ENCODE results near the gene DBH.
"Not testable (repeated sequence)": the region's sequence is repeated elsewhere in the genome, so short reads cannot be mapped to it uniquely, and the experiment has no call there.

DBH gene

DNA sequence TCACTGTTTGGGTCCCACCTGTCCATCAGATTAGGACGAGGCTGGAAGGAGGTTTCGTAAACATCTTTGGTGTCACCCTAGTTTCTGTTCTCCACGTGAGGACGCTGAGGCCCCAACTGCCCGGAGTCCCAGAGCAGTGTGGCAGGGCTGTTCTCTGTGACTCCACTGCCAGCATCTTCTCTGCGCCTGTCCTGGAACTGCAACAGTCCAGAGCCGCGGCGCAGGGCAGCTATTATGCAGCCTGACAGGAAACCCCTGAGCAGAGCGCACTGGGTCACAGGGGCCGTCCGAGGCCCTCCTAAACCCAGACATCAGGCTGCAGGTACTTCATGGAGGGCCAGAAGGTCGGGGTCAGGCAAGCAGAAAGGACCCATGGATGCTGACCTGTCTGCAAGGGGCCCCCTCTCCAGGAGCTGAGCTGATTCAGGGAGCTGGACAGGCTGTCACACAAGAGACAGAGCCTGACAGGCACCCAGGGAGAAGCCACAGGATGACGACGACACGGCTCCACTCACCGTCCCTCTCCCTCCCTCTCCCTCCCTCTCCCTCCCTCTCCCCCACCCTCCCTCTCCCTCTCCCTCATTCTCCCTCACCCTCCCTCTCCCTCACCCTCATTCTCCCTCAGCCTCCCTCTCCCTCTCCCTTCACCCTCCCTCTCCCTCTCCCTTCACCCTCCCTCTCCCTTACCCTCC lies 31.7 kb downstream of the DBH start:
- no peak for DNase-seq

DNA sequence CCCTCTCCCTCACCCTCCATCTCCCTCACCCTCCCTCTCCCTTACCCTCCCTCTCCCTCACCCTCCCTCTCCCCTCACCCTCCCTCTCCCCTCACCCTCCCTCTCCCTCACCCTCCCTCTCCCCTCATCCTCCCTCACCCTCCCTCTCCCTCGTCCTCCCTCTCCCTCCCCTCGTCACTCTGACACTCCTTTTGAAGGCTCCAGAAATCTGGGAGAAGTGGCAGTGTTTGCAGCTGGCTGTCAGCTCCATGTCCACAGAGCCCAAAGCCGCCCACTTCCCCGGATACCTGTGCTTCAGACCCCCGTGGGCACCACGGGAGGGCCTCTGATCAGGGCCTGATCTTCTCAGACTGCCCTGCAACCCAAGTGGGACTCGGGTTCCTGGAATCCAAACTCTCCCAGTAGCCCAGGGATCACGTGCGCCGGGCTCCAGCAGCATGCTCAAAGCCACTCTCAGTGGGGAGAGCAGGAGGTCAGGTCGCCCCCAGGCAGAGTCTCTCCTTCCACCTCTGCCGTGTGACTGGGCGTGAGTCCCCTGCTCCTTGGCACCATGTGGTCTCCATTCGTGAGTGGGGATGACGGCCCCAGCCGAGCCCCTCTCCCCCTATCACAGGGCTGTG lies 33.1 kb downstream of the DBH start:
- no peak for DNase-seq

DNA sequence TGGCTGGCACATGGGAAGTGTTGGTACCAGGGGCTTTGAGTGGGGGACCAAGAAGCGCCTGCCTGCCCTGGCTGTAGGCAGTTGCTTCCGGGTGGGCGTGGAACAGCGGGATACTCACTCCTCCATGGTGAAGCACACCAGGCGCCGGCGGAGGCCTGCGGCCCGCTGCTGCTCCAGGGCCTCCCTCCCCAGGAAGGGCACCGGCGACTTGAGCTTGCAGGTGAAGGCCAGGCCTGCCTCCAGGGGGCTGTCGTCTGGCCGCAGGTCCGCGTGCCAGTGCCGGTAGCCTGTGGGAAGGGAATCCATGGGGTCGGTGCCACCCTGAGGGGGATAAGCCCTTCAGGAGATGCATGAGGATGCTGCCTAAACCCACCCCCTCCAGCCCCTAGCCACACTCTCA lies 34.3 kb downstream of the DBH start:
- no peak for DNase-seq

DNA sequence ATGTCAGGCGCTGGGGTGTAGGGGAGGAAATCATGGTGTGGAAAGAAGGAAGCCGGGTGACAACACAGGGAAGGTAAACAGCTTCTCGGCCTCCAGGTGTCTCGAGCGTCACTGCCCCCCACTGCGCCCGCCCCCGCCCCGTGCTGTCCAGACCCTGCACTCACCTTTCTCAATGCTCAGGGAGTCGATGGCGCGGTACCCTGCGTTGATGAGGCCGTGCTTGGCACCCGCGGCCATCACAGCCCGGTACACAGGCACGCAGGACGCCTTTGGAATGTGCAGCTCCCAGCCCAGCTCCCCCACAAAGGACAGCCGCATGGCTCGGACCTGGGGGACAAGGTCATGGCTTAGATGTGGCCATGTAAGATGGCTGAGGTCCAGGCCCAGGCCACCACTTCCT lies 35.2 kb downstream of the DBH start:
- DNase-seq, result no peak

DNA sequence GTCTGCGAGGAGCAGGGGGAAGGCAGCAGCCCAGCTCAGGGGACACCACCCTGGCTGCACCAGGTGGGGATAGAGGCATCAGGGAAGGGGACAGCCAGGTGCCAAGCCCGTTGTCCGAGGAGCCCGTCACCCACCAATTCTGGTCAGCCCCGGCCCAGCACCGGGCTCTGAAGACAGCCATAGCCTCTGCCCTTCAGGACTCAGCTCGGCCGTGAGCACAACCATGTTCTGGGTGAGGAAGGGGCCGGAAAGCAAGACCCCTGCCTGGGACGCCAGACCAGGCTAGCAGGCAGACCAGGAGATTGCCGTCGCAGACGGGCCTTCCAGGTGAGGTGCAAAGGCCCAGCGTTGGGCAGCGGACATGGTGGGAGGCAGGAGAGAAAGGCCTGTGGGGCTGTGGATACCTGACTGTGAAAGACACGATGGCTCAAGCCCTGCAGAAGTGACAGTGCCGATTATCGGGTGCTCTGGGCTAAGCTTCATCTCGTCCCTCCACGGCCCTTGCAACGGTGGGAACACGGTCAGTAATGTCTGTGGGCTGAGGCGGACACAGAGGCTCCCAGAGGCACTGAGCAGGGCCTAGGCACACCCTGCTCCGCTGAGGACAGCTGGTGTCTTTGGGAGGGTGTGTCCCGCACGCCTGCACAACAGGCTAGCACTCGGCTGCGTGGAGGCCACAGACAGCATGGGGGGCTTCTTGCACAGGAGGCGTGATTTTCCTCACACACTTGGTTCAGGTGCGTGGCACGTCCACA lies 36.5 kb downstream of the DBH start:
- DNase-seq, result no peak

DNA sequence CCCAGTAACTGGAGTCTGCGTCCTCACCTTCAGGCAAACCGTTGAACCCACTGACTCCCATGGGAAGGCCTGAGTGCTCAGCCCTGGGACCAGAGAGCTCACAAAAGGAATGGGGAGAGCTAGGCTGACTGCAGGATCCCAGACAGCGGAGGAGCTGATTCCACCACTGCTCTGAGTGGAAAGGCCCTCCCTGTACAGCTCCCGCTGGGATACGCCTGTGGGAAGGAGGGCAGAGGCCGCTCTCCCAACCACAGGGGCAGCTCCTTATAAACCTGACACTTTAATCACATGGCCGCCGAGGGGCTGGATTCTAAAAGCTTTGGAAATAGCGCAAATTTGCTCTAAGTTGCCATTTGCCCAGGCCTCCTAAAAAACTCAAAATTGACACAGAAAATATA lies 37.1 kb downstream of the DBH start:
- no peak for DNase-seq

DNA sequence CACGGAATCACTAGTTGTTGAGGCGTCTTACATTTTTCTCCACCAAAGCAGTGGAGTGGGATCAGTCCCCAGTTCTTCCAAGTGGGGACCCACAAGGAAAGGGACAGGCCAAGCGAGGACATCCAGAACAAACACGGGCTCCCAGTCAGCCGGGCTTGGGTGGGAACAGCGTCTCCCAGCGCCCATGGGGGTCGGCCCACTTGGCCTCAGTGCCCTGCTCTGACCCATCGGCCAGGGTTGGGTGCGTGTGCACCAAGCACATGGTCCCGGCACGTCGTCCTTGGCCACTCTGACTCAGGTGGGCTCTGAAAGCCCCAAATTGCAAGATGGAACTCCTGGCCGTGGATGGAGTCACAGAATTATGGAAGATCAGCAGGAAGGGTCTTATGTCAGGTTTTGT lies 37.9 kb downstream of the DBH start:
- no peak for DNase-seq

DNA sequence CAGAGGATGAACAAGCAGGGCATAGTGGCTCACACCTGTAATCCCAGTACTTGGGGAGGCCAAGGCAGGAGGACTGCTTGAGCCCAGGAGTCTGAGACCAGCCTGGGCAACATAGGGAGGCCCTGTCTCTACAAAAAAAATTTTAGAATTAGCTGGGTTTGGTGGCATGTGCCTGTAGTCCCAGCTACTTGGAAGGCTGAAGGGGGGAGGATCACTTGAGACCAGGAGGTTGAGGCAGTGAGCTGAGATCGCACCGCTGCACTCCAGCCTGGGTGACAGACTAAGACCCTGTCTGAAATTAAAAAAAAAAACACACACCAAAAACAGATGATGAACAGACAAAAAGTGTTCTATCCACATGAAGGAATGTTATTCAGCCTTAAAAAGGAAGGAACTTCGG lies 39.6 kb downstream of the DBH start:
- not testable (repeated sequence) for DNase-seq

DNA sequence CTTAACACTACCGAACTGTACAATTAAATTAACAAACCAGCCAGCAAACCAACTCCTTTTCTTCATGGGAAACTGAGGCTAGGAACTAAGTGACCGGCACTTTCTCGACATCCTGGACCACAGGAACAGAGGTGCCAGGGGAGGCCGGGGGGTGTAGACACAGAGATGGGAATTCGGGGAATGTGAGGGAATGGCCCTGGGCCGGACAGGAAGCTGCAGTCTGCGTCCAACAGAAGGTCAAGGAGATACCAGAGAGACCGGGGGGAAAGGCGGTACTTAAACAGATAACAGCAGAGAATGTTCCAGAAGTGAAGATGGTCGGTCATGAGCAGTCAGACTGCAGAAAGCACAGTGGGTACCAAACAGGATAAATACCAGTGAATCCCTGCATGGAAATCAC lies 40.3 kb downstream of the DBH start:
- DNase-seq, result no peak

DNA sequence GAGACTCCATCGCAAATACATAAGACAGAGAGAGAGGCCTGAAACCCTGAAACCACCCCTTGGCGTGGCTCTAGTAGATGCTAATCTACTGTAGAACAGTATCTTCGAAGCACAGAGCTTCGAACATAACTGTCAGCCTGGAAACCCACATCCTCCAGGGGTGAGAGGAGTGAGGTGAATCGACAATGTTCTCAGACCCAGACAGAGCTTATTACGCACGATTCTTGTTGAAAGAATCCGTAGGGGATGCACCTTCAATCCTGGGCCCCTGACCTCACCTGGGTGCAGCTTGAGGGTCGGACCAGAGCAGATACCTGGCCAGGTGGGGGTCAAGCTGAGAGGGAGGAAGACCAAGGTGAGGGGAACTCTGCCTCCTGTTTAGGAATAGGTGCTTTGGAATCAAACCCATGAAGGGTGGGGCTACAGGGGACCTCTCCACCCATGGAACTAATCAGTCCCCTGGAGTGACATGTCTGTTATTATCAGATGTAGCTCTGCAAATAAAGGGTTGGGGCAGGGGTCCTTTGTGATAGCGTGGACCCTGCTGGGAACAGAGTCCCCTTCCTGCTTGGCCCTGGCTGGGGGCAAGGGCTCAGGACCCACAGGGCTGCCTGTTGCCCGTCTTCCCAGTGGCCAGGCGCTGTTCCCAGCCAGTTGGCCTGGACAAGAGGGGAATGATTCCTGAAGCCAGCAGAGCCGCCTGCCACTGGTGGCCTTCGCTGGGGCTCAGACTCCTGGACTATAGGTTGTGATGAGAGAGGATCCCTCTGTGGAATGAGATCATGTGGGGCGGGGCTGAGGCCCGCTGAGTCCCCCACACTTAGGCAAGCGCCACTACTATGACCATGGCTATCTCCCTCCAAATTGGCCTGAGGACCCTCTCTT lies 41.2 kb downstream of the DBH start:
- peak; percentile 53 for DNase-seq

DNA sequence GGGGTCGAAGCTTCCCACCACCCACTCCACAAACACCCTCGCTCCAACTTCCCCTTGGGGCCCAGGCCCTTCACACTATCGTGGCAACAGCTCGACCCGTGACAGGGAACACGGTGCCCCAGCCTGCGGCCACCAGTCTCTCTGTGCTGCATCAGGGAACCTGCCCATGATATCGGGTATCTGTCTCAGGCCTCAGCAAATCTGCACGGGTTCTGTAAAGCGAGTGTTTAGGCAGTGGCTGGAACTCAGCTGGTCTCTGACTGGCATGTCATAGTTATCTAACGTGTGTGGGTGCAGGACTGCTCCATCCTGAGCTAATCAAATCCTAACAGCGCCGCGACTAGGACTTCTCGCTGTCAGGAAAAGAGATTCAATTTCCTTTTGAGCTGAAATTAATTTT lies 42.9 kb downstream of the DBH start:
- no peak for DNase-seq

DNA sequence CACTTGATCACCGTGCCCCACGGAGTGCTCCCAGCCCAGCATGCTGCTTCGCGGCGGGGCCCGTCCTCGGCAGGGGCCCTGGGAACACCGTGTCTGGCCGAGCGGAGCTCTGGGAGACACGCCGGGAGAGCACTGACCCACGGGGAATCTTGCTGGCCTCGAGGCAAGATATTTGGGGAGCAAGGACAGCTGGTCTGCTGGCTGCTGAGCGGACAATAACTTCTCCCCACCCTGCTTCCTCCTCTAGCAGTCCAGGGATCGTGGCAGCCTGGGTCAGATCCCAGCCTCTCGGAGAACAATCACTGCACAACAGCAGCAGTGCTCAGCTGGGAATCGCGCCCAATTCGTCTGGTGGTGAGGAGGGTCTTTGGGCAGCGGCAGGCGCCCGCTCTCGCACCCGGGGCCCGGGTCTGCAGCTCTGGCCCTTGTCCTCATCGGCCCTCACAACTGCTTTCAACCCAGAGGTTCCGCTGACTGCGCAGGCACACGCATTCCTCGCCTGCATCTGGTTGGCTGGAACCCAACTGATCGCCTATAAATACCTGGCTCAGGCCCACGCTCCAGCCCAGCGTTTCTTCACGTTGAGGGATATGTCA lies 43.4 kb downstream of the DBH start:
- no peak for DNase-seq

DNA sequence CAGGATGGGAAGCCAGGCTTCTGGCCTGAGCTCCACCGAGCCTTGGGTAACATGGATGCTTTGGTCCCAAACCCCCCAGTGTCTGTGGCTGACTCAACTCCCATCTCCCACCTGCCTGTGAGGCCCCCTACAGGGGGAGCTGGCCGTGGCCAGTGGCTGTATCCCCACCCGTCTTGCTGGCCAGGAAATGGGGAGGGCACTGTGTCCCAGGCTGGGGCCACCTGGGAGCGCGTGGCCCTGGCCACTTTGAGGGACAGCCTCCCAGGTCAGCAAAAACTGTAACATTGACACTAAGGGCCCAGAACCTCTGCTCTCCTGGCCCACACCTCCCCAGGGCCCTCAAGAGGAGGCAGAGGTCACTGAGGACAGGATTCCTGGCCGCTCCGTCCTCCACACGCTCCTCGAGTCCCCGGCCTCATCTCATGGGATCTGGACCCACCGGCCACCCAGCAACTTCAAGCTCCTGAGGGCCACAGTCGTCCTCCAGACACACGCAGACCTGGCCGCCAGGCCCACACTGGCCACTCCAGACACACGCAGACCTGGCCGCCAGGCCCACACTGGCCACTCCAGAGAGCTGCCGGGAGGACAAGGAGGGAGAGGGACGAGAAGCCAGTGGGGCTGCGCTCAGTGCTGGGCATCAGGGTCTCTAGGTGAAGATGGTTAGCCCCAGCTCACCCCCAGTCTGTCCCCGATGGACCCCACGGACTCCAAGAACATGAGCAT lies 44.2 kb downstream of the DBH start:
- DNase-seq, result no peak

DNA sequence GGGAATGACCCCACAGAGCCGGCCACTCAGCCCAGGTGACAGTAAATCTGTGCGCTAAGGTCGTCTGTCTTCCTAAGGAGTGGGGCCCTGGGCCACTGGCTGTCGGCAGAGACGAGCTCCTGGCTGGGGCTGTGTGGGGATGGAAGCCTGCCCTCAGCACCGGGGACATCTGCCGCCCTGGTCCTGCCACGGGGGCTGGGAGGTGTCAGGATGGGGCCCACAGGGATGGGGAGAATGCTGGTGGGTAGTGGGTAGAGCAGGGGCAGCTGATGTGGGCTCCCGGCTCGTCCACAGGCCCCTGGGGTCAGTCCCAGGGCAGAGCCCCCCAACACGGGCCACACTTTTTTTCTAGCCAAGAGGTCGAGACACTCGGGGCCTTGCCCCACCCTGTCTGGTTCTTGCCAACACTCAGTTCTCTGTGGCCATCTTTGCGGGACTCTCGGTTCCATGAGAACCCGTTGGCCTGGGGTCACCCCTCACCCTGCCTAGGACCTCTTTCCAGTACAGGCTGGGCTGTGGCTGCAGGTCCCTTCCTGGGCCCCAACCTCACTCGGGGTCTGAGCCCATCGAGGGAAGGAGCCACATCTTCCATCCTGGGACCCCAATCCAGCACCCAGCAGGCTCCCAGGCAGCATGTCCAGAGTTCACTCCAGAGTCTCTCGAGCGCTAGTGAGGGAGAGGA lies 45.0 kb downstream of the DBH start:
- no peak for DNase-seq

DNA sequence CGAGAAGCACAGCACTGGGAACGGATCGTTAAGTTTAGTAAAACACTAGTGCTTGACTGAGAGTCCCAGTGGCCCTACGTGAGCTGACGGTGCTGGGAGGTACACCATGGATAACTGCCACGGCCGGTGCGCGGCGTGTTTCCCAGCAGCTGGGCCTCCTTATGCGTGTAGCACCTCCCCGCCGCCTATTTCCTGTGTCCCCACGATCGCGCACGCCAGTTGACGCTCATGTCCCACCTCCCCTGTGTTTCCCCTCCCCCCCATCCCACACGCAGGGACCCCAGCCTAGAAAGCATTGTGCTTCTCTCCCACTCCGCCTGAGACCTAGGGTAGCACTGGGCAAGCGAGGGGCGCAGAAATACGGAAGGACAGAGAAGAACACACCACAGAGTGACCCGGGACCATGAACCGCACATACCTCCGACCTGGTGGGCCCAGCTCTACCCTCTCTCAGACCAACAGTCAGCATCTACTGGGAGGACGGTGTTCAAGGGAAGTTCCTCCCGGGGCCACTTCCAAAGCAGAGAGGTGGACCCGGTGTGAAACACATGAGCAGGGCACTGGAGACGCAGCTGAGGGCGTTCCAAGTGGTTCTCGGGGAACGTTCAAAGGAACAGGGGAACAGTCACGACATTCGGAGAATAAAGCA lies 45.6 kb downstream of the DBH start:
- DNase-seq, result no peak

DNA sequence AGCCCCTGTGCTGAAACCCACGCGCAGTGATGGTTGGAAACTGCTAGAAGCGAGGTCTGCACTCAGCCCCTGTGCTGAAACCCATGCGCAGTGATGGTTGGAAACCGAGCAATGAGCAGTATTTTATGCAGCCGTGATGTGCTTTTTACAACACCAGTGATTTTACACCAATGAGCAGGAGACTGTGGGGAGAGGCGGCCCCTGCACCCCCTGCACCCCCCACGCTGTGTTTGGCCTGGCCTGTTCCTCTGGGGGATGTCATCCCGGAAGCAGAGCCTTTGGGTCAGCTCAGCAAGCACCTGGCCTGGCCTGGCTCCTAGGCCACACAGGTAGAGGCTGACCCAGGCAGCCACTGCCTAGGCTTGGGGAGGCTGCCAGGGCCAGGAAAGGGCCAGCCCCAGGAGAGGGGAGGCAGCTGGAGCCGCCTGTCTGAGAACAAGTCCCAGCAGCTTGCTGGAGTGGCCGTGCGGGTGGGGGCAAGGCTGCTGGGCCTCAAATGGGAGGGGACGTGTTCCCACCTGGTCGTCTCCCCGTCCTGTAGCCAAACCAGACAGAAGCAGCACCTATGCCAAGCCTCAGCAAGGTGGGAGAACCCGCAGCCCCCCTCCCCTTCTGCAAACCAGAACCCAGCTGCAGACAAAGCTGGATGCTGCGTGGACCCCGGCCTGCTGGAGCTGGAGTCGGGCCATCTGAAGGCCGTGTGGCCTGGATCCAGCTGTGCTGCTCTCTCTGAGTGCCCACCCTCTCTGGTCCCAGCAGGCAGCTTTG lies 46.8 kb downstream of the DBH start:
- DNase-seq, result no peak

DNA sequence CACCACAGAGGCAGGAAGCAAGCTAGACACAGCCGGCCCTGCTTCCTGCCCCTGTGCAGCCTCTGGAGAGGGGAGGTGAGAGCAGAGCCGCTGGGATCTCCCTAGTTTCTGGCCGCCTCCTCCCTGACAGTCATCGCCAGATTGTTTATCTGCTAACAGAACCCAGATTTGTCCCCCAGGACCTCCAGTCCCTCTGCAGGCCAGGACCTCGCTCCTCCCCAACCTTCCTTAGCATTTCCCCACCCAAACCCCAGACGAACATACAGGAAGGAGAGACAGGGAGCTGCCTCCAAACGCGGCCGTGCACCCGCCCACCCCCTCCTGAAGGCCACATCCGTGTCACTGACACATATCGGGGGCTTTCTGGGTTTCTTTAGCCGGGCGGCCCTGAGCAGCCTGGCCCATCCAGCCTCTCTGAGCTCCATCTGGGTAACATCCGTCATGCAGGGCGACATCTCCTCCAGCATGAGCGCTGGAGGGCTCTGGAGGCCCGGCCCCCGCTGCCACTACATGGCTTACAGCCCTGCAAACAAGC lies 47.5 kb downstream of the DBH start:
- DNase-seq, result peak; percentile 64

DNA sequence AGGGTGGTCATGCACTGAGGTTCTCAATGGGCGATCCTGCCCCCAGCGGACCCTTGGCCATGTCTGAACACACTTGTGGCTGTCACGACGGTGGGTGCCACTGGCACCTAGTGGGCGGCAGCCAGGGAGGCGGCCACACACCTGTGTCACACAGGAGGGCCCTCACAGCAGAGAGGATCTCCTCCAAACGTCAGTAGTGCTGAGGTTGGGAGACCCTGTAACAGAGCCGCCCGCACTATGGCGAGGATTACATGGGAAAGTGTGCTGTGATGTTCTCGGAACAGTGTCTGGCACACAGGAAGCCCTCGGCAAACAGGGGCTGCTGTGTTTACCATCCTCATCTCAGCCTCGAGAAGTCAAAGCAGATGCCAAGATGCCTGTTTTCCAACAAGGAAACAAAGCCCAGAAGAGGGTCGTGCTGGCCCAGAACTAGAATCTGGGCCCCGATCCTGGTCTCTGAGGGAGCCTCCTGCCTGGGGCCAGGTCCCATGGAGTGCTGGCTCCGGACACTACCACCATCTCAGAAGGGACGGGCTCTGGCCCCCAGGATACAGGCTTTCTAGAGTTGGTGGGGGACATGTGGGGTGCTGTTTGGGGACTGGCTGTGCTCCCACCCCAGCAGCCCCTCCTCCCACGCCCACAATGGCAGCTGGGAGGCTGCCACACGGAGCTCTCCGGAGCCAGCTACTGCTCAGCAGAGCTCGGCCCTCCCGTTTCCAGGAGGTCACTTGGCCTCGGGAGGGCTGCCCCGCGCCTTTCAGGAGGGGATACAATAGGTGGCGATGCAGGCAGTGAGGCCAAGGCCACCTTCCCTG lies 48.2 kb downstream of the DBH start:
- DNase-seq, result no peak

DNA sequence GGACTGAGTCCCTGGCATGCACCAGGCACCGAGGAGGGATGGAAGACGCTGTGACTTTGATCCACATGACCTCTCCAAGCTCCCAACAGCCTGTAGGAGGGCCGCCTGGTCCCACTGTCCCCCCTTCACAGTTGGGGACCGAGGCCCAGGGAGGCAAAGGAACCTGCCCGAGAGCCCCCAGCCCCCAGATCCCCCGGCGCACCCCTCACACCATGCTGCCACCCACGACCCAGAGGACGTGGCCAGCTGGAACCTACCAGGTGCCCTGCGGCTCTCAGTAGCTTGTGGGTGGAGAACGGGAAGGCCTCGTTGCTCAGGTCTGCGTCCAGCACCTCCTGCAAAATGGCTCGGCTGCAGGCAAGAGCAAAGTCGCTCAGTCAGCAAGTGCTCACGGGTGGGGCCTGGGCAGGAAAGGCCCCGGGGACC lies 48.8 kb downstream of the DBH start:
- DNase-seq, result no peak

Measured in stimulated activated CD4-positive, alpha-beta T cell treated with anti-CD3 and anti-CD28 coated beads, Interleukin-15, amount 100 ng/mL, for 24 hours (primary cell).